ENCODE data around the gene PRXL2A. TPM values are rescaled to one million over a fixed set of nuclear protein-coding genes. Genes with fewer than 3 reads are reported as not detected.
A peak's percentile ranks its signal among the peaks of the same experiment; 100 is the strongest.

The PRXL2A gene
- total RNA-seq, 2 experiments from 2014 or later: 17.6 to 17.7 TPM

DNA sequence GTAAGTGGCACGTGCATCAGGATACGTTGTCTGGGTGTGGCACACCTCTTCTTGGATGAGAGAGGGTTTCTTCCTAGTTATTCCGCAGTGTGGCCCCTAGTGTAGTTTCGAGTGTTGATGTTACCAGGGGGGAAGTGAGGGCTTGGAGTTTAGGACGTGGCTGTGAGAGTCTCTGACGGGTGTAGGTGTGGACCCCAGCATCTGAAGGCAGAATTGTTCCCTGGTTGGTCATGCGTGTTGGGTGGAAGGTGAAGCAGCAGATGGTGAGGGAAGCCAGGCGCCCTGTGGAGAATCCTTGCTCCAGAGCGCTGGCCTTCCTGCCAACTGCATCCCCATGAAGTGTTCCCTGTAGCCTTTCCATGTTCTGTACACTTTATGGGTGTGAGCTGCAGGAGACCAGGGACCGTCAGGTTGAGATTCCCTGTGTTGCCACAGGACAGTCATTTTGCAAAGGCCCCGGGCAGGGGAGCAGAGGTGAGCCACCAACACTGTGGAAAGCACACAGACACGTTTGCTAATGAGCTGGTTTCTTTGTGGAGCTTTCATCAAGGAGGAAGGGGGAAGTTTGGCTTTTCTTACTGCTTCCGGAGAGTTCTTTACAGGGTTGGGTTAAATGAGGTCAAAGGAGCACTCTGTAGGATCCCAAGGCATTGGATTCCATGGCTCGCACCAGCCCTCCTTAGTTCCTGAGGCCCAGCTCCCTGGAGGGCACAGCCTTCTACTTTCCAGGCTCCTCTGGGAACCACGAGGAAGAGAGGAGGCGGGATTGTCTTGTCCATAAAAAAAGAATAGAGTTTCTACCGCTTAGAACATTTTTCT, 77.8 kb downstream of the PRXL2A start:
- H3K36me3 Mint-ChIP-seq (ENCODE audit: low read depth): peaks cover 16% of the 10 kb centered on the region
- H3K4me1 Mint-ChIP-seq (ENCODE audit: low read depth): peaks cover 96% of the 10 kb centered on the region
- peak overlapping the region; percentile 86 for H3K27ac Mint-ChIP-seq
- intact Hi-C loops (cut with micrococcal nuclease): loop anchor here (1.0 kb wide), 4 partner anchors 7 to 27 kb away; no protein-coding TSS in a partner anchor
- peak overlapping the region; percentile 36 for H3K4me3 Mint-ChIP-seq
- H3K9me3 Mint-ChIP-seq: no peaks in the 10 kb centered on the region
- no peaks in the 10 kb centered on the region for H3K27me3 Mint-ChIP-seq (ENCODE audit: low read depth)
- peak; percentile 68 for DNase-seq
- CTCF ChIA-PET: interaction anchor here (0.6 to 11.2 kb wide), 10 partner anchors 8 to 108 kb away, joined by 3 to 165 read pairs (median 5); no protein-coding TSS in a partner anchor

Other genes with a start within 250 kb of the PRXL2A start
- gene ANXA11, start 203.0 kb upstream of the PRXL2A start, total RNA-seq: 100 to 1,000 TPM; 142 TPM
- not detected for gene MAT1A, start 118.9 kb upstream of the PRXL2A start, total RNA-seq
- not detected for gene DYDC1, start 51.8 kb upstream of the PRXL2A start, total RNA-seq
- gene DYDC2, start 51.8 kb upstream of the PRXL2A start, total RNA-seq: not detected
- 10 to 100 TPM; 33.5 to 35.5 TPM for gene TSPAN14, start 45.8 kb downstream of the PRXL2A start, total RNA-seq
- under 1 TPM; 0.05 to 0.10 TPM for gene SH2D4B, start 129.4 kb downstream of the PRXL2A start, total RNA-seq